ENCODE results near the gene REXO5. TPM values are rescaled to one million over a fixed set of nuclear protein-coding genes. Genes with fewer than 3 reads are reported as not detected.
A peak's percentile ranks its signal among the peaks of the same experiment; 100 is the strongest.

REXO5 gene
- total and polyA plus RNA-seq, 9 of the 15 experiments (the other 6 are each of a cell fraction or from before 2014, with no cell fraction given): 10.5 to 45.1 (median 25.4) TPM

DNA sequence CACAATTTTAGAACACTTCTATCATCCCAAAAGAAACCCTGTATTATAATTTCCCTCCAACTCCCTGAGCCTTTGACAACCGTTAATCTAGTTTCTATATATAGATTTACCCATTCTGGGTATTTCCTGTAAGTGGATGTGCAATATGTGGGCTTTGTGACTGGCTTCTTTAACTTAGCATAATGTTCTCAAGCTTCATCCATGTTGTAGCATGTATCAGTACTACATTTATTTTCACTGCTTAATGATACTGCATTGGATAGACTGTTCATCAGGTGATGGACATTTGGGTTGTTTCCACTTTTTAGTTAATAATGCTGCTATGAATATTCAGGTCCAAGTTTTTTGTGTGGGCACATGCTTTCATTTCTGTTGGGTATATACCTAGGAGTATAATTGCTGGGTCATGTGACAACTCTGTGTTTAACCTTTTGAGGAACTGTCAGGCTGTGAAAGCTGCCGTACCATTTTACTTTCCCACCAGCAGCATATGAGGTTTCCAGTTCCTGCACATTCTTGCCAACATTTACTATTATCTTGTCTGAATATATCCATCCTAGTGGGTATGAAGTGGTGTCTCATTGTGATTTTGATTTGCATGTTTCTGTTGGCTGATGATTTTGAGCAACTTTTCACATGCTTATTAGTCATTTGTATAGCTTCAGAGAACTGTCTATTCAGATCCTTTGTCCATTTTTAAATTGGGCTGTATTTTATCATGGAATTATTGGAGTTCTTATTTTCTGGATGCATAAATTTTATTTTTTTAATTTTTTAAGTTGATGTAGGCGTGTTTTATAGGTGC, 16.4 kb downstream of the REXO5 start (continued):
- TF ChIP-seq, protein P1, sequence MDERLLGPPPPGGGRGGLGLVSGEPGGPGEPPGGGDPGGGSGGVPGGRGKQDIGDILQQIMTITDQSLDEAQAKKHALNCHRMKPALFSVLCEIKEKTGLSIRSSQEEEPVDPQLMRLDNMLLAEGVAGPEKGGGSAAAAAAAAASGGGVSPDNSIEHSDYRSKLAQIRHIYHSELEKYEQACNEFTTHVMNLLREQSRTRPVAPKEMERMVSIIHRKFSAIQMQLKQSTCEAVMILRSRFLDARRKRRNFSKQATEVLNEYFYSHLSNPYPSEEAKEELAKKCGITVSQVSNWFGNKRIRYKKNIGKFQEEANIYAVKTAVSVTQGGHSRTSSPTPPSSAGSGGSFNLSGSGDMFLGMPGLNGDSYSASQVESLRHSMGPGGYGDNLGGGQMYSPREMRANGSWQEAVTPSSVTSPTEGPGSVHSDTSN (CRISPR knock-in tag; IDR thresholded peaks at IDR 0.05; ENCODE audit: low read depth): no peak
- TF ChIP-seq, protein P1 (tag; conservative IDR thresholded peaks at IDR 0.05; ENCODE audit: low read depth): no peak

DNA sequence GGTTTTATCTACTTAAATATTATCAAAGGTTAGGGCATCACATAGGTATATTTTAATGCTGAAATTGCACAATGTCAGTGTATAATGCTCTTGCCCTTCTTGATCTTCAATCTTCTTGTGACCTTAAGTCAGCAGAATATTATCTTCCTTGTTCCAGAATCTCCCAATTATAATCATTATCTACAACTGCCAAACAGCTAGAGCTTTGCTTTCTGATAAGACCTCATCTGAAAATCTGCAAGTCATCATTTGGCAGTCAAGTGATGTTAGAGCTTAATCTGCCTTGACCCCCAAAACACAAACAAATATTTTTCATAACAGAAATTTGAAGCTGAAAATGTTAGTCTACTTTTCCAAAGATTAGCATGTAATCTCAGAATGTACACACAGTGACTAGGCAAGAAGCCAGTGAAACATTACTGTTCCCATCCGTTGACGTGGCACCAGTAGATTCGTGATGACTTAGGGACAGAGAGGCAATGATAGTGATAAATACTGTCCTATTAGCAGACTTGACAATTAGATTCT, 19.8 kb downstream of the REXO5 start:
- H3K4me2 ChIP-seq (ENCODE audit: insufficient read depth, low read length): peak overlapping the region; percentile 36; the same call in 1 of the 2 replicates
- peaks cover 74% of the 10 kb centered on the region for H3K36me3 ChIP-seq (ENCODE audit: control insufficient read depth, insufficient read depth, low read length)
- H3K79me2 ChIP-seq (ENCODE audit: control insufficient read depth, insufficient read depth, low read length): no peaks in the 10 kb centered on the region
- DNase-seq (ENCODE audit: extremely low read depth in 1 of 4, low spot score in 3 of 4) (peak in 3 of 4 experiments; percentile 18 to 72 (median 46)), FAIRE-seq (peak; percentile 86), ATAC-seq (peak; percentile 77)
- no peaks in the 10 kb centered on the region for H4K20me1 ChIP-seq (replicated peaks; ENCODE audit: control insufficient read depth, insufficient read depth, low read length)
- no peaks in the 10 kb centered on the region for H3K9me1 ChIP-seq (ENCODE audit: control insufficient read depth, insufficient read depth, low read length)
- peak overlapping the region; percentile 48; the same call in 2 of the 3 replicates for H3K27ac ChIP-seq (ENCODE audit: extremely low read depth, low read depth, low read length)
- no peaks in the 10 kb centered on the region for H3K9me3 ChIP-seq (replicated peaks; ENCODE audit: control insufficient read depth, insufficient read depth, low read depth, low read length)
- peaks cover 0 to 22% of the 10 kb centered on the region in 2 experiments; a peak in 3 of 5 replicates for H3K4me1 ChIP-seq (replicated peaks in 1 of 2; ENCODE audit: control insufficient read depth in 2 of 2, insufficient read depth in 2 of 2, low read length in 2 of 2)
- CTCF ChIA-PET (ENCODE audit: low intra/inter-chr PET ratio): no interaction called here
- no peak overlapping the region for H2AFZ ChIP-seq (ENCODE audit: low read depth, low read length)
- no peak overlapping the region for H3K9ac ChIP-seq (ENCODE audit: insufficient read depth in 1 of 2, low read depth in 2 of 2, low read length in 2 of 2)
- WGBS (ENCODE audit: insufficient coverage, low coverage, missing lambda C conversion rate): 0% methylated on average over 3 of the region's 3 CpGs
- no peak overlapping the region for H3K4me3 ChIP-seq
- POLR2A ChIA-PET: interaction anchor here (1.0 to 1.5 kb wide), 3 partner anchors 10 to 22 kb away, joined by 4 to 9 read pairs (median 6); partner anchors contain the start of genes ERI2 and REXO5
- in situ Hi-C loops (cut with MboI): no loop called here
- intact Hi-C loops (cut with micrococcal nuclease): no loop called here
- no peaks in the 10 kb centered on the region for H3K27me3 ChIP-seq (ENCODE audit: control insufficient read depth in 2 of 2, insufficient read depth in 2 of 2, low read length in 2 of 2)
- BruUV-seq (replicated peaks): no TSS peak
- peak; percentile 93 for TF ChIP-seq FOSL1 (tag; conservative IDR thresholded peaks at IDR 0.05)
- peak; percentile 78; the same call in 1 of the 2 replicates for TF ChIP-seq ZNF449 (CRISPR knock-in tag; IDR thresholded peaks at IDR 0.05)
- peak; percentile 94 for TF ChIP-seq NFE2 (IDR thresholded peaks at IDR 0.05; ENCODE audit: low read depth)
- TF ChIP-seq OTX1 (CRISPR knock-in tag; IDR thresholded peaks at IDR 0.05): peak; percentile 79; the same call in 1 of the 2 replicates
- TF ChIP-seq ELF2 (CRISPR knock-in tag; IDR thresholded peaks at IDR 0.05): 0 out of 2 replicates have a peak, but pooled peaks have one; percentile 44
- TF ChIP-seq SRSF7 (optimal IDR thresholded peaks at IDR 0.05; ENCODE audit: low read depth, low read length): no peak
- peak; percentile 99 for TF ChIP-seq MAFG (tag; conservative IDR thresholded peaks at IDR 0.05)
- peak; percentile 74 for TF ChIP-seq HDAC3 (IDR thresholded peaks at IDR 0.05; ENCODE audit: borderline replicate concordance, partially characterized antibody)
- no peak for TF ChIP-seq RBBP5 (IDR thresholded peaks at IDR 0.05; ENCODE audit: borderline replicate concordance, insufficient read depth, low read length, poor library complexity, severe bottlenecking)
- TF ChIP-seq ZBTB17 (CRISPR knock-in tag; IDR thresholded peaks at IDR 0.05): peak; percentile 60
- no peak for TF ChIP-seq HDGF (IDR thresholded peaks at IDR 0.05)
- TF ChIP-seq ZNF3 (CRISPR knock-in tag; IDR thresholded peaks at IDR 0.05): no peak
- no peak for TF ChIP-seq SMARCA5 (IDR thresholded peaks at IDR 0.05)
- peak; percentile 69 for TF ChIP-seq SMAD4 (CRISPR knock-in tag; conservative IDR thresholded peaks at IDR 0.05)
